Right ventricle myocardium superior (tissue), 1 donor: ENCODE results near the gene OLIG1. TPM values are rescaled to one million over a fixed set of nuclear protein-coding genes. Genes with fewer than 3 reads are reported as not detected.

ENCODE experiments used
- ATAC-seq: fragments of 200-7000 bp; cut with Tn5 transposase; one replicate; pipeline ENCODE4 v1.9.1; 2020; ENCODE audit warnings: mild to moderate bottlenecking; ENCODE audit not compliant: poor library complexity
- DNase-seq: peaks from one replicate; pipeline ENCODE4 v3.0.0-alpha.2; 2020
- intact Hi-C: fragments of 100-400 bp; cut with DNase I; formaldehyde crosslinking; loops from one replicate; pipeline ENCODE4 v1.11.2; 2022
- total RNA-seq: library from RNA; stranded (reverse); fragmentation: NEBNext Ultra II Directional; extraction: Animal tissue kit (Norgen Biotek cat#: 25700); gene quantifications from one replicate; pipeline ENCODE4 v1.2.1, GENCODE V29; 2021
- donor health status: DM: no; HTN: yes; CAD: no; lungs with severe emphysema.

Gene OLIG1
- total RNA-seq, 1 donor from 2014 or later: 0.59 TPM

DNA sequence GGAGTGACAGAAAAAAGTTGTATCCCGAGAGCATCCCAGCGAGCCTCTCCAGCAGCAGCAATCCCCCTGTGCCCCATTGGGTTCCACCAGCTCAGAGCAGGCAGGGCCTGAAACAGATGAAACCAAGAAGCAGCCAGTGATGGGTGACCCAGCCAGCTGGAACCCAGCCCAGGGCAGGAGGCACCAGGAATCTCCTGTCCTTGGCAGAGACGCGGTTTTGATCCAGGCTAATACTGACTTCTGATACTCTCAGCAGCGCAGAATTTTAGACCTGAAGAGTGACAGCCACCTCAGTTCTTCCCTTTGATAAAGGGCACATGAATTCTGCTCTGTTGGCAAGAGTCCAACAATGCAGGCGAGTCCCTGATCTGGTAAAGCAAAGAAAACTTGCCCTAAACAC lies 11.4 kb upstream of the OLIG1 start:
- ATAC-seq (peak; percentile 92), DNase-seq (peak; percentile 81)
- intact Hi-C loops: no loop called here

GRCh38 chr21:33058957-33059356 lies 11.0 kb upstream of the OLIG1 start:
- intact Hi-C loops: no loop called here
- DNase-seq (no peak), ATAC-seq (peak; percentile 34)

- ATAC-seq (peak; percentile 67), DNase-seq (peak; percentile 45)
- intact Hi-C loops: no loop called here
Observed at GRCh38 chr21:33059380-33059841, 10.5 kb upstream of the OLIG1 start.

DNA sequence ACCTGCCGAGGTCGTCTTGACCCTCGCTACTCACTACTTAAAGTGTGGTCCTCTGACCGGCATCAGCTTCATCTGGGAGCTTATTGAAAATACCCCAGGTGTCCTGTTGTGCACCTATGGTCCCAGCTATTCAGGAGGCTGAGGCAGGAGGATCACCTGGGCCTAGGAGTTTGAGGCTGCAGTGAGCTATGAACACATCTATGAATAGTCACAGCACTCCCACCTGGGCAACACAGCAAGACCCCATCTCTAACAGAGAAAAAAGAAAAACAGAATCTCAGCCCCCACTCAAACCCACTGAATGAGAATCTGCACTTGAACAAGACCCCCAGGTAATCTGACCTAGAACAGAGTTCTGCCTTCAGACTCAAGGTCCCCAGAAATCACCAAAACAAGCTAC lies 8.7 kb upstream of the OLIG1 start:
- DNase-seq (no peak), ATAC-seq (no peak)
- intact Hi-C loops: no loop called here

- no peak for DNase-seq
- ATAC-seq: no peak
- intact Hi-C loops: no loop called here
Observed at GRCh38 chr21:33063375-33063883, 6.5 kb upstream of the OLIG1 start.

DNA sequence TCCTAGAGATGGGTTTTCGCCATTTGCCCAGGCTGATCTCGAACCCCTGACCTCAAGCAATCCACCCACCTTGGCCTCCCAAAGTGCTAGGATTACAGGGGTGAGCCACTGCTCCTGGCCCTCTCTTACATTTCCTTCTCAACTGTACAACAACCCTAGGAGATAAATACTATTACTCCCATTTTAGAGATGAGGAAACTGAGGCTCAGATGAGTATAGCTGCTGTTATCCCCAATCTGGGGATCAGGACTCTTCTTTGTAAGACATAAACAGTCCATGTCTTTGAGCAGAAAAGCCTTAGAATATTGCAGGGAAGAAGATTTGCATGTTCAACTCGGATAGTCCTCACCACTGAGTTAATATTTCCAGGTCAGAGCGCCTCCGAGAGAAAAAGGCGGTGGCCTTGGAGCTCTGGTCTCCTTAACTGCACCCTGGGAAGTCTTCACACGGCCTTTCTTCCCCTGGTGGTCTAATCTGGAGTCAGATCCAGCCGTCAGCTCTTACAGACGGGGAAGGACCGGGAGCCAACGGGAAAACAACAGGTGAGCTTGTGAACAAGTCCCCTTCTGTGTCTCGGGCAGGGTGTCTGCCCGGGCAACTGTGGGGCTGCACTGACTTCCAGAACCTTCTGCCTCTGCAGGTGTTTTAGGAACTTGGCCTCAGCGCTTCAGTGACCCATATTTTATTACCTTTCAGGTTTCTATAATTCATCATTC lies 5.9 kb upstream of the OLIG1 start:
- ATAC-seq (no peak), DNase-seq (no peak)
- intact Hi-C loops: no loop called here

- no peak for DNase-seq
- intact Hi-C loops: no loop called here
Observed at GRCh38 chr21:33064623-33065390, 5.1 kb upstream of the OLIG1 start.

DNA sequence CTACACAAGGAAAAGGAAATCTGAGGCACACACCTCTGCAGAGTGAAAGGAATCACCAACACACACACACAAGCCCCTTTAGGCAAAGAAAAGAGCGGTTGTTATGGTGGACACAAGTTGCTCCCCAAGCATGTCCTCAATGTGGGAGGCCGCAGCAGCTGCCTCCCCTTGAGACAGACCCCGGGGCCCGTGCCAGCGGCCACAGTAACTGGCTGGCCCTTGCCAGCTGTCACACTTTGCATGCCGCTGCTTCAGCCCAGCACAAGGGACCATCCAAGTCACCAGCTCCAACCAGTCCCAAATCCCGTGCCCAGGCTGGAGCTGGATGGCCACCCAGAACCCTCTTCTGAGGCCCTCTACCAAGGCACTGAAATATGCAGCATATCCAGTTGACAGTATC lies 2.9 kb upstream of the OLIG1 start:
- ATAC-seq: no peak
- DNase-seq: no peak
- intact Hi-C loops: no loop called here

More at GRCh38 chr21:33064623-33065390, 5.1 kb upstream of the OLIG1 start:
- ATAC-seq: no peak

DNA sequence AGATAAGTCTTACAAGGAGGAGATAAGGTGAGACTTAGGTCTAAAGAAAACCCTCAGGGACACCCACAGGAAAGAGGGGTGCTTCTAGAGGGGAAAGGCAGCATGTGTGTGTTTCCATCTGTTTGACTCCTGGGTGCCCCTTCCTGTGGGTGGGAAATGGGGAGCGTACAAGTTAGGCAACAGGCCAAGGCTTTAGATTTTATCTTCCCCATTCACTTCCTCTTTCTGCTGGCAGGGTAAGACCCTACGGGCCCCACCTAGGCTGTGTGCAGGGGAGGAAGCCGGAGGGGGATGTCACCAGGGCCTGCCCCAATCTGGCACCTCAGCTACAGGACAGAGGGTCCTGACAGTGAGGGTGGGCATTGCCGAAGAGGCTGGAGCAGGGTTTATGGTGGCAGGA lies 2.5 kb upstream of the OLIG1 start:
- no peak for DNase-seq
- intact Hi-C loops: no loop called here
- ATAC-seq: no peak

GRCh38 chr21:33069243-33069642 lies 698 bp upstream of the OLIG1 start:
- intact Hi-C loops: no loop called here
- ATAC-seq: no peak

DNA sequence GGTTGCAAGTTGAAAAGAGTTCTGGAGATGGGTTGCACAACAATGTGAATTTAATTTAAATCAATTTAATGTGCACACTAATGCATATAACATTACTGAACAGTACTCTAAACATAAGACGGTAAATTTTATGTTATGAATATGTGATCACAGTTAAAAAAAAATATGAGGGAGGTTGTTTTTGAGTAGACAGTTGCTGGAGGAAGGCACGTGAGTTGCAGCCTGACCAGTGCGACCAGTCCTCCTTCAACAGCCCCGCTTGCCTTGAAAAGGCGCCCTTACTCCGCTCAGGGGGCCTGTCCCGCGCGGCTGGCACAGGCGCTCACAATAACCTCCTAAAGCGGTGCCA lies 322 bp upstream of the OLIG1 start:
- DNase-seq (no peak), ATAC-seq (no peak)
- intact Hi-C loops: no loop called here

More at GRCh38 chr21:33069243-33069642, 698 bp upstream of the OLIG1 start:
- DNase-seq: no peak

- DNase-seq (no peak), ATAC-seq (no peak)
- intact Hi-C loops: loop anchor here (10.0 kb wide), 1 partner anchor 104 kb away; no protein-coding TSS in a partner anchor
Observed at GRCh38 chr21:33070744-33070997, 730 bp downstream of the OLIG1 start.

DNA sequence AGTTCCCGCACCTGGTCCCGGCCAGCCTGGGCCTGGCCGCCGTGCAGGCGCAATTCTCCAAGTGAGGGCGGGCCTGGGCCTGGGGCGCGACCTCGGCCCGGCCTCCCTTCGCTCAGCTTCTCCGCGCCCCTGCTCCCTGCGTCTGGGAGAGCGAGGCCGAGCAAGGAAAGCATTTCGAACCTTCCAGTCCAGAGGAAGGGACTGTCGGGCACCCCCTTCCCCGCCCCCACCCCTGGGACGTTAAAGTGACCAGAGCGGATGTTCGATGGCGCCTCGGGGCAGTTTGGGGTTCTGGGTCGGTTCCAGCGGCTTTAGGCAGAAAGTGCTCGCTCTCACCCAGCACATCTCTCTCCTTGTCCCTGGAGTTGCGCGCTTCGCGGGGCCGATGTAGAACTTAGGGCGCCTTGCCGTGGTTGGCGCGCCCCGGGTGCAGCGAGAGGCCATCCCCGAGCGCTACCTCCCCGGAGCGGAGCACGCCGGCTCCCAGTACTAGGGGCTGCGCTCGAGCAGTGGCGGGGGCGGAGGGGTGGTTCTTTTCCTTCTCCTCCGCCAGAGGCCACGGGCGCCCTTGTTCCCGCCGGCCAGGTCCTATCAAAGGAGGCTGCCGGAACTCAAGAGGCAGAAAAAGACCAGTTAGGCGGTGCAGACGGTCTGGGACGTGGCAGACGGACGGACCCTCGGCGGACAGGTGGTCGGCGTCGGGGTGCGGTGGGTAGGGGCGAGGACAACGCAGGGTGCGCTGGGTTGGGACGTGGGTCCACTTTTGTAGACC lies 1.2 kb downstream of the OLIG1 start:
- intact Hi-C loops: loop anchor here (10.0 kb wide), 1 partner anchor 104 kb away; no protein-coding TSS in a partner anchor
- peak; percentile 46 for DNase-seq
- peak; percentile 13 for ATAC-seq

DNA sequence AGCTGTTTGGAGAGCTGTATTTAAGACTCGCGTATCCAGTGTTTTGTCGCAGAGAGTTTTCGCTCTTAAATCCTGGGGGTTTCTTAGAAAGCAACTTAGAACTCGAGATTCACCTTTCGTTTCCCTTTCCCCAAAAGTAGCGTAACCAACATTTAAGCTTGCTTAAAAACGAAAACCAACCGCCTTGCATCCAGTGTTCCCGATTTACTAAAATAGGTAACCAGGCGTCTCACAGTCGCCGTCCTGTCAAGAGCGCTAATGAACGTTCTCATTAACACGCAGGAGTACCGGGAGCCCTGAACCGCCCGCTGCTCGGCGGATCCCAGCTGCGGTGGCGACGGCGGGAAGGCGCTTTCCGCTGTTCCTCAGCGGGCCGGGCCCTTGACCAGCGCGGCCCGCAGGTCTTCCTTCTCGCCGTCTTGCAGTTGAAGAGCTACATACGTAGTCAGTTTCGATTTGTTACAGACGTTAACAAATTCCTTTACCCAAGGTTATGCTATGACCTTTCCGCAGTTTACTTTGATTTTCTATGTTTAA lies 1.9 kb downstream of the OLIG1 start:
- intact Hi-C loops: loop anchor here (10.0 kb wide), 1 partner anchor 103 kb away; no protein-coding TSS in a partner anchor
- ATAC-seq (no peak), DNase-seq (peak; percentile 47)

DNA sequence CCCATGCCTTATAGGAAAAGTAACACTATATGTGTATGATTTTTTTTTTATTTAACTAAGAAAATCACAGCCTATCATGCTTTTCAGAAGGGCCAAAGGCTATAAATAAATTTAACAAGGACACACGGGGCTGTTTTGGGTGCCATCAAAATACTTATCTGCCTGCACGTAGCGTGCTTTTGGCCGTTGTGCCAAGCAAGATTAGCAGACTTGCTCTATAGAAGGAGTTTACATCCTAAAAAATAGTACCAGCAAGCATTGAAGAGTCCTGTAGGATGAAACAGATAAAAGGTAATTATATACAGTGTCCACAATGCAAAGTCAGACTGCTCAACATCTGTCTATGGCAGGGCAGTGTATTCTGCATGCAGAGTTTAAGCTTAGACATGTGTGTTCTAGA lies 3.7 kb downstream of the OLIG1 start:
- no peak for DNase-seq
- intact Hi-C loops: loop anchor here (10.0 kb wide), 1 partner anchor 101 kb away; no protein-coding TSS in a partner anchor
- ATAC-seq: no peak

- intact Hi-C loops: loop anchor here (10.0 kb wide), 1 partner anchor 100 kb away; no protein-coding TSS in a partner anchor
- ATAC-seq: no peak
- DNase-seq: no peak
Observed at GRCh38 chr21:33075128-33075527, 5.2 kb downstream of the OLIG1 start.

DNA sequence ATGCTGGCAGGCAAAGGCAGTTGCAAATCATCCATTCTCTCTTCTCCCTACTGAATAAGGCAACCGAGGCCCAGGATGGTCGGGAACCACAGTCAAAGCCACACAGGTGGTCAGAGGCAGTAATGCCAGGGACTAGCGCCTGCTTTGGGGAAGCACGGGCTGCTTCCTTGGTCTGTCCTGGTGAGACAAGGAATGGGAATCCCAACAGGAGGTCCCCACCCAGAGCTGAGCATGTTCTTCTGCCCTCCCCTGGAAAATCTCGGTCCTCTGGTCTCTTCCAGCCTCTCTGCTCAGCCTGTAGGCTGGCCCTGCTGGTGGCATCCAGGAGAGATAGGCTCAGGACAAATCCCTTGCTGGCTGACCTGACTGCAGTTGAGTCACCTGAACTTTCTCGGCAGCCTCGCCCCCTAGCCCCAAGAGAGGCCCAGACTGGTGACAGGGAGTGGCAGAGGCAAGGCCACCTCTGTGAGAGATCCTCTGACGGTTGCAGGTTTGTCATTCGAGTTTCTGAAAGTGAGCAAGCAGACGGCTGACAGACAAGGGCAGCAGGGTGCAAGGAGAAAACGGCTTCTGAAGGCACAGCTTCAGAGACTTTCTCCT lies 5.8 kb downstream of the OLIG1 start:
- intact Hi-C loops: loop anchor here (10.0 kb wide), 1 partner anchor 99 kb away; no protein-coding TSS in a partner anchor
- no peak for ATAC-seq
- DNase-seq: no peak

- DNase-seq (no peak), ATAC-seq (no peak)
- intact Hi-C loops: loop anchor here (10.0 kb wide), 1 partner anchor 98 kb away; no protein-coding TSS in a partner anchor
Observed at GRCh38 chr21:33076600-33077329, 6.8 kb downstream of the OLIG1 start.
